Uterus (tissue), 4 donors: ENCODE measurements around the gene CCNF. TPM values are rescaled to one million over a fixed set of nuclear protein-coding genes. Genes with fewer than 3 reads are reported as not detected.

Source experiments
- DNase-seq, 2 donors: peaks; one replicate each; pipeline ENCODE4 v3.0.0-alpha.2; 2019 to 2020
- H3K27ac ChIP-seq, 2 donors: fragments of 200-600 bp; sonication (generic); 1 replicate in 1 of 2; 2 replicates in 1 of 2; pipeline ENCODE4 v1.5.1; 2016 to 2018
- H3K27me3 ChIP-seq, 2 donors: fragments of 200-600 bp; sonication (generic); one replicate each; pipeline ENCODE4 v1.5.1; 2018 to 2019; ENCODE audit warnings: control low read depth in 1 of 2
- H3K36me3 ChIP-seq, 2 donors: fragments of 200-600 bp; sonication (generic); one replicate each; pipeline ENCODE4 v1.5.1; 2019; ENCODE audit warnings: control low read depth in 1 of 2
- H3K4me1 ChIP-seq, 2 donors: fragments of 200-600 bp; sonication (generic); one replicate each; pipeline ENCODE4 v1.5.1; 2018 to 2019; ENCODE audit warnings: control low read depth in 1 of 2
- H3K4me3 ChIP-seq, 2 donors: fragments of 200-600 bp; sonication (generic); 1 replicate in 1 of 2; 2 replicates in 1 of 2; pipeline ENCODE4 v1.5.1; 2018 to 2019; ENCODE audit warnings: mild to moderate bottlenecking in 1 of 2
- H3K9me3 ChIP-seq, 2 donors: fragments of 200-600 bp; sonication (generic); one replicate each; pipeline ENCODE4 v1.5.1; 2019; ENCODE audit warnings: control low read depth in 1 of 2
- POLR2A ChIP-seq, 2 donors: fragments of 450-650 bp; IDR thresholded peaks; one replicate each; pipeline ENCODE4 v1.6.1; 2016; ENCODE audit warnings: antibody characterized with exemption in 2 of 2, mild to moderate bottlenecking in 1 of 2, moderate library complexity in 1 of 2
- intact Hi-C: fragments of 100-400 bp; cut with DNase I; formaldehyde crosslinking; loops from one replicate; pipeline ENCODE4 v1.15.1; 2023; ENCODE audit warnings: low total_unique reads
- total RNA-seq, 4 donors: library from RNA; depleted of rRNA in 3 of 4; stranded (reverse); fragments of >200 nt in 3 of 4; gene quantifications; one replicate each; pipeline versions ENCODE4 v1.1.0 to v1.2.4, GENCODE V29; 2014 to 2023
- TF ChIP-seq, protein P1 (sequence below), 4 experiments: fragments of 200-600 bp in 2 of 4; fragments of 450-650 bp in 2 of 4; sonication (generic) in 2 of 4; IDR thresholded peaks; one replicate each; pipeline ENCODE4 v1.5.1; 2016 to 2019; ENCODE audit warnings: antibody characterized with exemption in 4 of 4, mild to moderate bottlenecking in 2 of 4, moderate library complexity in 1 of 4
- donor health status: DM: yes; HTN: yes; CAD: no.

Gene CCNF
- total RNA-seq, 4 donors from 2014 or later: under 0.01 to 11.8 (median 1.9) TPM; not detected in 1

DNA sequence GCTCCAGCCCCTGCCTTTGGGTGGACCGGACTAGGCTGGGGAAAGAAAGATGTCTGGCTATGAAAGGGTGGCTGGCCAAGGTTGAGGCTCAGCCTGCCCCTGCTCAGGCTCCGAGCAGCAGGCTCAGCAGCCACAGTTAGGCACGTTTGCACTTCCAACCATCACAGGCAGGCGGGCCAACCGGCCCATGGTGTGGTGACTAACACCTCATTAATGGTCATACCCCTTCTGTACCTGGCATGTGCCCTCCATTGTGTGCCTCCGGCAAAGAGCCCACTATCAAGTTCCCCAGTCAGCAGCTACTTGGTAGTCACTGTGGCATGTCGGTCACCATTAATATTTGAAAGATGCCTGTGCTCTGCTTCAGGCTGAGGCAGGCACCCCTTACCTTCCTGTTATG lies 52.4 kb downstream of the CCNF start:
- Histone ChIP-seq H3K9me3 (no peaks in the 10 kb centered on the region), H3K36me3 (no peaks in the 10 kb centered on the region), H3K4me1 (peaks cover 0 to 11% of the 10 kb centered on the region in 2 donors), H3K27ac (no peak overlapping the region), H3K27me3 (no peaks in the 10 kb centered on the region), H3K4me3 (no peak overlapping the region)
- DNase-seq: no peak
- TF ChIP-seq, protein P1, sequence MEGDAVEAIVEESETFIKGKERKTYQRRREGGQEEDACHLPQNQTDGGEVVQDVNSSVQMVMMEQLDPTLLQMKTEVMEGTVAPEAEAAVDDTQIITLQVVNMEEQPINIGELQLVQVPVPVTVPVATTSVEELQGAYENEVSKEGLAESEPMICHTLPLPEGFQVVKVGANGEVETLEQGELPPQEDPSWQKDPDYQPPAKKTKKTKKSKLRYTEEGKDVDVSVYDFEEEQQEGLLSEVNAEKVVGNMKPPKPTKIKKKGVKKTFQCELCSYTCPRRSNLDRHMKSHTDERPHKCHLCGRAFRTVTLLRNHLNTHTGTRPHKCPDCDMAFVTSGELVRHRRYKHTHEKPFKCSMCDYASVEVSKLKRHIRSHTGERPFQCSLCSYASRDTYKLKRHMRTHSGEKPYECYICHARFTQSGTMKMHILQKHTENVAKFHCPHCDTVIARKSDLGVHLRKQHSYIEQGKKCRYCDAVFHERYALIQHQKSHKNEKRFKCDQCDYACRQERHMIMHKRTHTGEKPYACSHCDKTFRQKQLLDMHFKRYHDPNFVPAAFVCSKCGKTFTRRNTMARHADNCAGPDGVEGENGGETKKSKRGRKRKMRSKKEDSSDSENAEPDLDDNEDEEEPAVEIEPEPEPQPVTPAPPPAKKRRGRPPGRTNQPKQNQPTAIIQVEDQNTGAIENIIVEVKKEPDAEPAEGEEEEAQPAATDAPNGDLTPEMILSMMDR (IDR thresholded peaks at IDR 0.05): no peak
- no peak for TF ChIP-seq POLR2A (IDR thresholded peaks at IDR 0.05)
- intact Hi-C loops: no loop called here

- no peak for DNase-seq
- H3K9me3 ChIP-seq: no peaks in the 10 kb centered on the region
- TF ChIP-seq POLR2A (IDR thresholded peaks at IDR 0.05): no peak
- TF ChIP-seq, protein P1 (IDR thresholded peaks at IDR 0.05): no peak
- peaks cover 0 to 11% of the 10 kb centered on the region in 2 donors for H3K4me1 ChIP-seq
- no peaks in the 10 kb centered on the region for H3K36me3 ChIP-seq
- H3K27me3 ChIP-seq: no peaks in the 10 kb centered on the region
- intact Hi-C loops: no loop called here
- peak overlapping the region; percentile 3 to 57 for H3K27ac ChIP-seq
- H3K4me3 ChIP-seq: no peak overlapping the region
Measured at GRCh38 chr16:2482249-2482648, 53.0 kb downstream of the CCNF start.

GRCh38 chr16:2482708-2483534 lies 53.7 kb downstream of the CCNF start:
- intact Hi-C loops: no loop called here
- Histone ChIP-seq H3K4me3 (peak overlapping the region in 1 of 2 donors; percentile 1), H3K4me1 (peaks cover 0 to 11% of the 10 kb centered on the region in 2 donors), H3K27me3 (no peaks in the 10 kb centered on the region), H3K9me3 (no peaks in the 10 kb centered on the region), H3K27ac (peak overlapping the region; percentile 3 to 57), H3K36me3 (no peaks in the 10 kb centered on the region)
- TF ChIP-seq, protein P1 (IDR thresholded peaks at IDR 0.05): no peak
- TF ChIP-seq POLR2A (IDR thresholded peaks at IDR 0.05): no peak
- DNase-seq: peak; percentile 44 to 63

- TF ChIP-seq POLR2A (IDR thresholded peaks at IDR 0.05): no peak
- TF ChIP-seq, protein P1 (IDR thresholded peaks at IDR 0.05): no peak
- Histone ChIP-seq H3K9me3 (no peaks in the 10 kb centered on the region), H3K4me3 (no peak overlapping the region), H3K4me1 (peaks cover 0 to 11% of the 10 kb centered on the region in 2 donors), H3K36me3 (no peaks in the 10 kb centered on the region), H3K27me3 (no peaks in the 10 kb centered on the region), H3K27ac (no peak overlapping the region)
- no peak for DNase-seq
- intact Hi-C loops: no loop called here
Measured at GRCh38 chr16:2483939-2484897, 55.0 kb downstream of the CCNF start.
